Esophagus squamous epithelium (tissue), 5 donors: ENCODE results near the gene ZSWIM5. TPM values are rescaled to one million over a fixed set of nuclear protein-coding genes. Genes with fewer than 3 reads are reported as not detected.
"Not testable (repeated sequence)": the region's sequence is repeated elsewhere in the genome, so short reads cannot be mapped to it uniquely, and the experiment has no call there.

ENCODE experiments used
- DNase-seq: peaks from one replicate; lab custom pipeline; 2025; lab: John Stamatoyannopoulos, UW
- H3K27ac ChIP-seq, 4 donors: fragments of 200-600 bp; sonication (generic); one replicate each; pipeline ENCODE4 v1.5.1; 2016 to 2019; ENCODE audit warnings: mild to moderate bottlenecking in 1 of 4
- H3K27me3 ChIP-seq, 4 donors: fragments of 200-600 bp; sonication (generic); 1 replicate in 3 of 4; 2 replicates in 1 of 4; pipeline versions ENCODE4 v1.5.1 to v1.6.0; 2017 to 2021; ENCODE audit warnings: antibody characterized with exemption in 1 of 4
- H3K36me3 ChIP-seq, 3 donors: fragments of 200-600 bp; sonication (generic); one replicate each; pipeline ENCODE4 v1.5.1; 2016 to 2019
- H3K4me1 ChIP-seq, 3 donors: fragments of 200-600 bp; sonication (generic); one replicate each; pipeline ENCODE4 v1.5.1; 2017 to 2019
- H3K4me3 ChIP-seq, 4 donors: fragments of 200-600 bp; sonication (generic); 1 replicate in 3 of 4; 2 replicates in 1 of 4; pipeline ENCODE4 v1.5.1; 2016 to 2019; ENCODE audit warnings: mild to moderate bottlenecking in 2 of 4, moderate library complexity in 1 of 4
- H3K9me3 ChIP-seq, 3 donors: fragments of 200-600 bp; sonication (generic); one replicate each; pipeline ENCODE4 v1.5.1; 2016 to 2019
- CTCF ChIP-seq, 6 experiments: fragments of 450-650 bp in 4 of 6; fragments of 200-600 bp in 2 of 6; sonication (generic) in 2 of 6; IDR thresholded peaks; one replicate each; pipeline ENCODE4 v1.5.1; 2016 to 2019; ENCODE audit warnings: antibody characterized with exemption in 6 of 6, mild to moderate bottlenecking in 4 of 6, moderate library complexity in 4 of 6
- POLR2A ChIP-seq, 4 donors: fragments of 450-650 bp; IDR thresholded peaks; one replicate each; pipeline ENCODE4 v1.6.1; 2017; ENCODE audit warnings: antibody characterized with exemption in 4 of 4, mild to moderate bottlenecking in 4 of 4, moderate library complexity in 3 of 4
- WGBS, 2 donors: methylation state at CpG; one replicate each; pipeline ENCODE4 v1.1.5; 2018; 5-methylcytosine and 5-hydroxymethylcytosine counted together
- intact Hi-C: fragments of 100-400 bp; cut with DNase I; formaldehyde crosslinking; loops from one replicate; pipeline ENCODE4 v1.15.0; 2022
- total RNA-seq, 4 donors: library from RNA; depleted of rRNA; stranded (reverse); fragments of >200 nt; gene quantifications; one replicate each; pipeline ENCODE4 v1.1.0, GENCODE V29; 2016
- donor health status: DM: yes; HTN: yes; CAD: no.

Gene ZSWIM5
- total RNA-seq, 4 donors from 2014 or later = 0.66 to 2.7 (median 1.6) TPM

- no peaks in the 10 kb centered on the region for H3K4me1 ChIP-seq
- H3K4me3 ChIP-seq = no peak overlapping the region
- no peak for TF ChIP-seq POLR2A (IDR thresholded peaks at IDR 0.05)
- TF ChIP-seq CTCF (IDR thresholded peaks at IDR 0.05) = no peak
- H3K9me3 ChIP-seq = no peaks in the 10 kb centered on the region
- no peaks in the 10 kb centered on the region for H3K27me3 ChIP-seq
- H3K27ac ChIP-seq = no peak overlapping the region
- H3K36me3 ChIP-seq = no peaks in the 10 kb centered on the region
- DNase-seq = no peak
- WGBS, 2 donors = 55 to 91% methylated on average over 2 of the region's 2 CpGs
- intact Hi-C loops = no loop called here
Observed at GRCh38 chr1:45136984-45137383, 69.4 kb downstream of the ZSWIM5 start.

- Histone ChIP-seq H3K9me3 (no peaks in the 10 kb centered on the region), H3K27ac (no peak overlapping the region), H3K4me1 (no peaks in the 10 kb centered on the region), H3K36me3 (no peaks in the 10 kb centered on the region), H3K4me3 (no peak overlapping the region), H3K27me3 (no peaks in the 10 kb centered on the region)
- no peak for TF ChIP-seq POLR2A (IDR thresholded peaks at IDR 0.05)
- no peak for TF ChIP-seq CTCF (IDR thresholded peaks at IDR 0.05)
- no peak for DNase-seq
- 73 to 78% methylated on average over 1 of the region's 1 CpG for WGBS, 2 donors
- intact Hi-C loops = no loop called here
Observed at GRCh38 chr1:45135316-45135715, 71.1 kb downstream of the ZSWIM5 start.

DNA sequence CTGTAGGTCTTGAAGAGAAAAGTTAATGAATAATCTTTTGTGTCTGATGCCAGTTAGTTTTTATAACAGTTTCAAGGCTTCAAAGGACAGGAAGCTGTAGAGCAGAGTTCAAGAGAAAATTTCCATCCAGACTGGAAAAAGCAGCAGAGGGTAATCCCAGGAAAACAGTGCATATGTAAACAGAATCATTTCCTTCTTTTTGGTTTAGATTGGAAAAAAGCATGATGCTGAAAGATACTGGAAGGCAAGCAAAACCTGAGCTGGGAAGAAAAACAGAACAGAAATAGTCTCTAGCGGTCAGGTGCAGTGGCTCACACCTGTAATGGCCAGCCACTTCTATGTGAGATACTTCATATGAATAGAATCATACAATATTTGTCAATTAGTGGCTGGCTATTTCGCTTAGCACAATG, 71.9 kb downstream of the ZSWIM5 start:
- TF ChIP-seq CTCF (IDR thresholded peaks at IDR 0.05) (no peak), POLR2A (IDR thresholded peaks at IDR 0.05) (no peak)
- WGBS, 2 donors = 56 to 77% methylated on average over 2 of the region's 2 CpGs
- Histone ChIP-seq H3K9me3 (no peaks in the 10 kb centered on the region), H3K36me3 (no peaks in the 10 kb centered on the region), H3K4me1 (no peaks in the 10 kb centered on the region), H3K27ac (no peak overlapping the region), H3K4me3 (no peak overlapping the region), H3K27me3 (no peaks in the 10 kb centered on the region)
- intact Hi-C loops = no loop called here
- DNase-seq = no peak

GRCh38 chr1:45132719-45133118, 73.7 kb downstream of the ZSWIM5 start:
- H3K36me3 ChIP-seq, DNase-seq, H3K27me3 ChIP-seq, H3K4me3 ChIP-seq, intact Hi-C loops, H3K27ac ChIP-seq, H3K4me1 ChIP-seq, H3K9me3 ChIP-seq: not testable (repeated sequence)
- WGBS, 2 donors = 83 to 84% methylated on average over 2 of the region's 2 CpGs

GRCh38 chr1:45123358-45123757, 83.0 kb downstream of the ZSWIM5 start:
- H3K36me3 ChIP-seq = no peaks in the 10 kb centered on the region
- DNase-seq = no peak
- H3K27ac ChIP-seq = no peak overlapping the region
- no peaks in the 10 kb centered on the region for H3K4me1 ChIP-seq
- intact Hi-C loops = no loop called here
- no peak overlapping the region for H3K4me3 ChIP-seq
- TF ChIP-seq POLR2A (IDR thresholded peaks at IDR 0.05) (no peak), CTCF (IDR thresholded peaks at IDR 0.05) (no peak)
- 90 to 91% methylated on average over 2 of the region's 2 CpGs for WGBS, 2 donors
- H3K27me3 ChIP-seq = no peaks in the 10 kb centered on the region
- no peaks in the 10 kb centered on the region for H3K9me3 ChIP-seq

DNA sequence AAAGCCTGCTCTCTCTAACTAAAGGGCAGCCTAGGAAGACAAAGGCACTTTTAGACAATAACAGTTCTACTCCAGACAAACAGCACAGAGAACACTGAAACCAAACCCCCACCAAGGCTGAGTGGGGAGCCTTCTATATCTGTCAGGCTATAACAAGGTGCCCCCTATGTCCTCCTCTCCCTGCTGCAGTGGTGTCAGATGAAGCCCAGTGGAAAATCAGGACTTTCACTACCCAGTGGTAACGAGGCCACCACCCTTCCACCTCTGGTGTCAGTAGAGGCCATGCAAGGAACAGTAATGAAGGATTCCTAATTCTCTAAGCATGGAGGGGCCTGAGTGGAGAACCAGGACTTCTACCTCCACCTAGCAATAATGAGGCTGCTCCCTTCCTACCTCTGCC, 83.7 kb downstream of the ZSWIM5 start:
- intact Hi-C loops = no loop called here

More for the DNA sequence above, 83.7 kb downstream of the ZSWIM5 start:
- no peak overlapping the region for H3K4me3 ChIP-seq
- H3K9me3 ChIP-seq = no peaks in the 10 kb centered on the region
- no peaks in the 10 kb centered on the region for H3K36me3 ChIP-seq
- no peaks in the 10 kb centered on the region for H3K4me1 ChIP-seq
- TF ChIP-seq POLR2A (IDR thresholded peaks at IDR 0.05) (no peak), CTCF (IDR thresholded peaks at IDR 0.05) (no peak)
- H3K27me3 ChIP-seq = no peaks in the 10 kb centered on the region
- H3K27ac ChIP-seq = no peak overlapping the region
- DNase-seq = no peak
- WGBS, 2 donors = 82% methylated on average over 1 of the region's 1 CpG; no CpG with 5 or more reads in 1 of the 2 donors
